A549 (cell line): ENCODE data around the gene FOXE1.

ENCODE experiments used
- MAZ ChIP-seq: fragments of 150-350 bp; IDR thresholded peaks from 2 replicates; pipeline ENCODE4 v1.6.1; 2014; ENCODE audit warnings: antibody characterized with exemption, low read depth, low read length, borderline replicate concordance
- POLR2A ChIP-seq: IDR thresholded peaks from 2 replicates; pipeline ENCODE4 v1.6.1; 2012; ENCODE audit warnings: mild to moderate bottlenecking, low read length
- RAD21 ChIP-seq, 2 experiments: fragments of >200 bp in 1 of 2; sonication (Bioruptor Twin) in 1 of 2; formaldehyde crosslinking in 1 of 2; IDR thresholded peaks in 1 of 2; conservative IDR thresholded peaks in 1 of 2; 2 replicates in 1 of 2; 3 replicates in 1 of 2; pipeline ENCODE4 v1.6.1; 2012 to 2018; ENCODE audit warnings: inconsistent platforms in 1 of 2
- RCOR1 ChIP-seq: fragments of 150-350 bp; IDR thresholded peaks from 2 replicates; pipeline ENCODE4 v1.6.1; 2014; ENCODE audit warnings: antibody characterized with exemption, low read length, low read depth
- USF2 ChIP-seq: fragments of 450-650 bp; IDR thresholded peaks from 2 replicates; pipeline ENCODE4 v1.6.1; 2014; ENCODE audit warnings: antibody characterized with exemption
- TF ChIP-seq, protein P1 (sequence below): fragments of >200 bp; sonication (Bioruptor Twin); formaldehyde crosslinking; IDR thresholded peaks from 3 replicates; pipeline ENCODE4 v1.5.1; 2016
- TF ChIP-seq, protein P2 (sequence below): IDR thresholded peaks from 2 replicates; pipeline ENCODE4 v1.6.1; 2012

DNA sequence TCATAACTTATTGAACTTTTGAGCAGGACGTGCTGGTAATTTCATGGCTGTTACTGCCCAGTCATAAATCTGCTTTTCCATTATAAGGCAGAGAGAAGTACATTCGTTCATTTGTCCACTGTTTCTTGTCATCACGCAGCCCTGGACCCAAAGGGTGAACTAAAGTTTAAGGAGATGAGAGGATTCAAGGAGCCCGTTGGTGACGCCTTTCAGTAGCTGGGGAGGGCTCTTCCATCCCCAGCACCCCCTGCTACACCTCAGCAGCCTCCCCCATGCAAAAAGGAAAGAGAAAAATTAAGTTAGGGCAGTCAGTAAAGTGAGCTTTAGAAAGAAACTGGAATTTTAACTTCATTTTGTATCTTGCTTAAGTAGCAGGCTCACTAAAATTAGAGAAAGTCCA, 2.9 kb downstream of the FOXE1 start:
- TF ChIP-seq, protein P1, sequence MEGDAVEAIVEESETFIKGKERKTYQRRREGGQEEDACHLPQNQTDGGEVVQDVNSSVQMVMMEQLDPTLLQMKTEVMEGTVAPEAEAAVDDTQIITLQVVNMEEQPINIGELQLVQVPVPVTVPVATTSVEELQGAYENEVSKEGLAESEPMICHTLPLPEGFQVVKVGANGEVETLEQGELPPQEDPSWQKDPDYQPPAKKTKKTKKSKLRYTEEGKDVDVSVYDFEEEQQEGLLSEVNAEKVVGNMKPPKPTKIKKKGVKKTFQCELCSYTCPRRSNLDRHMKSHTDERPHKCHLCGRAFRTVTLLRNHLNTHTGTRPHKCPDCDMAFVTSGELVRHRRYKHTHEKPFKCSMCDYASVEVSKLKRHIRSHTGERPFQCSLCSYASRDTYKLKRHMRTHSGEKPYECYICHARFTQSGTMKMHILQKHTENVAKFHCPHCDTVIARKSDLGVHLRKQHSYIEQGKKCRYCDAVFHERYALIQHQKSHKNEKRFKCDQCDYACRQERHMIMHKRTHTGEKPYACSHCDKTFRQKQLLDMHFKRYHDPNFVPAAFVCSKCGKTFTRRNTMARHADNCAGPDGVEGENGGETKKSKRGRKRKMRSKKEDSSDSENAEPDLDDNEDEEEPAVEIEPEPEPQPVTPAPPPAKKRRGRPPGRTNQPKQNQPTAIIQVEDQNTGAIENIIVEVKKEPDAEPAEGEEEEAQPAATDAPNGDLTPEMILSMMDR = no peak
- no peak for TF ChIP-seq MAZ
- TF ChIP-seq, protein P2, sequence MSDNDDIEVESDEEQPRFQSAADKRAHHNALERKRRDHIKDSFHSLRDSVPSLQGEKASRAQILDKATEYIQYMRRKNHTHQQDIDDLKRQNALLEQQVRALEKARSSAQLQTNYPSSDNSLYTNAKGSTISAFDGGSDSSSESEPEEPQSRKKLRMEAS = no peak
- TF ChIP-seq RCOR1 = no peak
- no peak for TF ChIP-seq USF2
- no peak for TF ChIP-seq POLR2A
- no peak for TF ChIP-seq RAD21 (conservative IDR thresholded peaks at IDR 0.05 in 1 of 2, IDR thresholded peaks at IDR 0.05 in 1 of 2)
